Right lobe of liver (tissue), 6 donors: Measurements from ENCODE around the gene RAD18. TPM values are rescaled to one million over a fixed set of nuclear protein-coding genes. Genes with fewer than 3 reads are reported as not detected.

Experiments used
- ATAC-seq, 4 donors: fragments of 200-7000 bp; cut with Tn5 transposase; one replicate each; pipeline ENCODE4 v1.9.1; 2020; ENCODE audit warnings: mild to moderate bottlenecking in 4 of 4, moderate library complexity in 4 of 4
- DNase-seq, 3 donors: peaks; one replicate each; pipeline ENCODE4 v3.0.0-alpha.2; 2020
- H3K27ac ChIP-seq, 3 donors: fragments of 200-600 bp; one replicate each; pipeline ENCODE4 v1.8.0; 2022
- H3K27me3 ChIP-seq, 2 donors: fragments of 200-600 bp; one replicate each; pipeline ENCODE4 v1.8.0; 2022
- H3K36me3 ChIP-seq, 4 donors: fragments of 200-600 bp; sonication (generic) in 1 of 4; one replicate each; pipeline versions ENCODE4 v1.5.1 to v1.8.0; 2017 to 2022; ENCODE audit warnings: control low read depth in 1 of 4
- H3K4me1 ChIP-seq, 4 donors: fragments of 200-600 bp; sonication (generic) in 1 of 4; one replicate each; pipeline versions ENCODE4 v1.5.1 to v1.8.0; 2017 to 2022; ENCODE audit warnings: control low read depth in 1 of 4
- H3K4me3 ChIP-seq, 3 donors: fragments of 200-600 bp; one replicate each; pipeline ENCODE4 v1.8.0; 2022
- H3K9me3 ChIP-seq, 4 donors: fragments of 200-600 bp; sonication (generic) in 1 of 4; one replicate each; pipeline versions ENCODE4 v1.5.1 to v1.8.0; 2017 to 2022; ENCODE audit warnings: control low read depth in 1 of 4
- POLR2A ChIP-seq: fragments of 450-650 bp; IDR thresholded peaks from one replicate; pipeline ENCODE4 v1.6.1; 2017; ENCODE audit warnings: antibody characterized with exemption, mild to moderate bottlenecking
- WGBS: methylation state at CpG from one replicate; pipeline ENCODE4 v1.1.6; 2018; ENCODE audit warnings: low coverage, low lambda C conversion rate; ENCODE audit not compliant: insufficient coverage; ENCODE audit errors: missing lambda C conversion rate; 5-methylcytosine and 5-hydroxymethylcytosine counted together
- intact Hi-C, 2 donors: fragments of 100-400 bp; cut with DNase I; formaldehyde crosslinking; loops; one replicate each; pipeline versions ENCODE4 v1.11.2 to v1.14.1; 2022
- total RNA-seq, 6 experiments: library from RNA; depleted of rRNA in 2 of 6; stranded (reverse); fragments of >200 nt in 2 of 6; fragmentation: NEBNext Ultra II Directional in 3 of 6; extraction: Animal tissue kit (Norgen Biotek cat#: 25700) in 3 of 6; gene quantifications; one replicate each; pipeline versions ENCODE4 v1.1.0 to v1.2.4, GENCODE V29; 2016 to 2023
- TF ChIP-seq, protein P1 (sequence below), 4 donors: fragments of 200-600 bp in 3 of 4; fragments of 450-650 bp in 1 of 4; IDR thresholded peaks; one replicate each; pipeline versions ENCODE4 v1.5.1 to v1.8.0; 2016 to 2022; ENCODE audit warnings: antibody characterized with exemption in 4 of 4, mild to moderate bottlenecking in 2 of 4
- donor health status: DM: no; HTN: yes; CAD: no.
- donor health status: DM: no; HTN: no; CAD: no.
- donor health status: DM: no; HTN: no; CAD: no.
- donor health status: DM: no; HTN: yes; CAD: no.
- donor health status: DM: no; HTN: yes; CAD: no.

Gene RAD18
- total RNA-seq, 6 experiments from 2014 or later = 1.9 to 5.1 (median 4.3) TPM

DNA sequence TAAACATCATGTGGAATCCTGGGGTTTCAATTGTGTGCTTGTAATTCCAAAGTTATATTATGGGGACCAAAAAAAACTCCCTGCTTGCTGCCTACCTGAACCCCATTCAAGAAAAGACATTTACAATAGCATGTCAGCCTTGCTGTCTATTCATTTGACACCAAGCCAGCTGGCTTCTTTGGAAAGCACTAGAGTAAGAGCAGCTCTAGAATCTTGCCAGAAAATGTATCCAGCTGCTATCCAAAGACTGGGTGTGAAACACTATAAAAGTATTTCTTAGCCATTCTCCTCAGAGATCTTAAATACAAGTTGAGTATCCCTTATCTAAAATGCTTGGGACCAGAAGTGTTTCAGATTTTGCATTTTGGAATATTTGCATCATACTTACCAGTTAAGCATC is 87.4 kb downstream of the RAD18 start:
- Histone ChIP-seq H3K36me3 (no peaks in the 10 kb centered on the region), H3K9me3 (no peaks in the 10 kb centered on the region), H3K4me3 (no peak overlapping the region), H3K4me1 (no peaks in the 10 kb centered on the region), H3K27ac (no peak overlapping the region), H3K27me3 (no peaks in the 10 kb centered on the region)
- DNase-seq = no peak
- no peak for ATAC-seq
- intact Hi-C loops = no loop called here
- TF ChIP-seq, protein P1, sequence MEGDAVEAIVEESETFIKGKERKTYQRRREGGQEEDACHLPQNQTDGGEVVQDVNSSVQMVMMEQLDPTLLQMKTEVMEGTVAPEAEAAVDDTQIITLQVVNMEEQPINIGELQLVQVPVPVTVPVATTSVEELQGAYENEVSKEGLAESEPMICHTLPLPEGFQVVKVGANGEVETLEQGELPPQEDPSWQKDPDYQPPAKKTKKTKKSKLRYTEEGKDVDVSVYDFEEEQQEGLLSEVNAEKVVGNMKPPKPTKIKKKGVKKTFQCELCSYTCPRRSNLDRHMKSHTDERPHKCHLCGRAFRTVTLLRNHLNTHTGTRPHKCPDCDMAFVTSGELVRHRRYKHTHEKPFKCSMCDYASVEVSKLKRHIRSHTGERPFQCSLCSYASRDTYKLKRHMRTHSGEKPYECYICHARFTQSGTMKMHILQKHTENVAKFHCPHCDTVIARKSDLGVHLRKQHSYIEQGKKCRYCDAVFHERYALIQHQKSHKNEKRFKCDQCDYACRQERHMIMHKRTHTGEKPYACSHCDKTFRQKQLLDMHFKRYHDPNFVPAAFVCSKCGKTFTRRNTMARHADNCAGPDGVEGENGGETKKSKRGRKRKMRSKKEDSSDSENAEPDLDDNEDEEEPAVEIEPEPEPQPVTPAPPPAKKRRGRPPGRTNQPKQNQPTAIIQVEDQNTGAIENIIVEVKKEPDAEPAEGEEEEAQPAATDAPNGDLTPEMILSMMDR (IDR thresholded peaks at IDR 0.05) = no peak
- TF ChIP-seq POLR2A = no peak

DNA sequence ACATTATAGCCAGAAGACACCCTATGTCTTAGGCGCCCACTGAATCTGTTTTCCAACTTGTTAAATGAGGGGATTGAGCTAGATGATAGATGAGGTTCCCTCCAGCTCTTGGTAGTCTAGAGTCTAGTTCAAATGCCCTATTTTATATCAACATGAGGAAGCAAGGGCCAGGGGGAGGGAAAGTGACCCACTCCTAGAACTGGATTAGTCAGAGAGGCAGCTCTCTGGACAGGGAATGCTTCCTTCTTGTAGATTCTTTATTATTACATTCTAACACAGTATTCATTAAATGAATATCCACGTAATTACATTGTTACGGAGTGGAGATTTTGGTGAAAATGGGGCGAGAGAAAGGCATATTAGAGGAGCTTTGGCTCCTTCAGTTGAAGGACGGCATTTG is 89.5 kb downstream of the RAD18 start:
- no peak overlapping the region for H3K4me3 ChIP-seq
- H3K9me3 ChIP-seq = no peaks in the 10 kb centered on the region
- H3K36me3 ChIP-seq = no peaks in the 10 kb centered on the region
- intact Hi-C loops = no loop called here
- H3K27ac ChIP-seq = no peak overlapping the region
- 95% methylated on average over 5 of the region's 5 CpGs for WGBS
- no peaks in the 10 kb centered on the region for H3K27me3 ChIP-seq
- no peak for ATAC-seq
- H3K4me1 ChIP-seq = no peaks in the 10 kb centered on the region
- TF ChIP-seq, protein P1 (IDR thresholded peaks at IDR 0.05) = no peak
- no peak for TF ChIP-seq POLR2A
- DNase-seq = no peak

DNA sequence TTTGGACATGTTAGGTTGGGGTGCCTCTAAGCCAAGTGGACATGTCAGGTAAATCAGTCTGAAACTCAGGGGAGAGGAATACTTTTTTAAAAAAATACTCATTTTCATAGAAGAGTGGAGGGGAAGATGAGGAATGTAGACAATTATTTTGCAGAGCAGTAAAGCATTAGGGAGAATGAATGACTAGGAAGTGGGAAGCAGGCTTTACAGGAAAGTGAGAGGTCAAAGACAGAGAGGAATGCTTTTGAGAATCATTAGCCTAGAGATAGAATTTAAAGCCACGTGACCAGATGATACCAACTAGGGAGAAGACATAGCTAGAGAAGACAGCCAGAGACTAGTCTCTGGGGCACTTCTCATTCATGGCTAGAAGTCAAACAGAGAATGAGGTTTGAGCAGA is 91.0 kb downstream of the RAD18 start:
- H3K9me3 ChIP-seq = no peaks in the 10 kb centered on the region
- no peaks in the 10 kb centered on the region for H3K36me3 ChIP-seq
- intact Hi-C loops = no loop called here

DNA sequence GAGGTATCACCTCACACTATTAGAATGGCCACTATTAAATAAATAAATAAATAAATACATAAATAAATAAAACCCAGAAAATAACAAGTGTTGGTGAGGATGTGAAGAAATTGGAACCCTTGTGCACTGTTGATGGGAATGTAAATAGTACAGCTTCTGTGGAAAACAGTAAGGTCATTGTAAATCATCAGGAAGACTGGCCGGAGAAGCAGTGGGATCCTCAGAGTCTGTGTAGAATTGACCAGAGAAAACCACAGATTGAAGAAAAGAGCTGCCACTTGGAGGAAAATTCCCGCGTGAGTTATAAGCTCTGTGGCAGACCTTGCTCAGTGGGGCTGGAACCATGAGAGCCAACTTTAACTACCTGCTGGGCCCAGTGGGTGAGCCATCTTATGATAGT is 92.0 kb downstream of the RAD18 start:
- TF ChIP-seq, protein P1 (IDR thresholded peaks at IDR 0.05) = no peak
- no peak for TF ChIP-seq POLR2A
- intact Hi-C loops = no loop called here
- WGBS = 90% methylated on average over 1 of the region's 3 CpGs

More for the DNA sequence above, 91.0 kb downstream of the RAD18 start:
- no peaks in the 10 kb centered on the region for H3K27me3 ChIP-seq
- no peaks in the 10 kb centered on the region for H3K4me1 ChIP-seq
- no peak overlapping the region for H3K4me3 ChIP-seq
- WGBS = 80% methylated on average over 1 of the region's 1 CpG
- ATAC-seq (no peak), DNase-seq (no peak)
- TF ChIP-seq, protein P1 (IDR thresholded peaks at IDR 0.05) = no peak
- TF ChIP-seq POLR2A = no peak
- no peak overlapping the region for H3K27ac ChIP-seq

DNA sequence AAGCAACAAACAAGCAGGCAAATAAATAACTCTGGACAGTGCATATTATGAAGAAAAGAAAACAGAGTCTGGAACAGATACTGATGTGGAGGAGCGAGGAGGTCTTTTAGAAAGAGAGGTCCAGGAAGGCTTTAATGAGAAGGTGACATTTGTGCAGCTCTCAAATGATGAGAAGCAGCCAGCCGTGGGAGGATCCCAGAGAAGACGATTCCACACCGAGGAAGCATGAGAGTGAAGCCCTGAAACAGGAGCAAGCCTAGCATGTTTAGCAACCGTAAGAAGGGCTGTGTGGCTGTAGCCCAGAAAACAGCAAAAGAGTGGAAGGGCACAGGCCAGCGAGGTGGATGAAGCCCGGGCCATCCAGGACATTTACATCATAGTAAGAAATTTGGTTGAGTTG is 93.1 kb downstream of the RAD18 start:
- H3K36me3 ChIP-seq = no peaks in the 10 kb centered on the region
- no peaks in the 10 kb centered on the region for H3K9me3 ChIP-seq
- no peaks in the 10 kb centered on the region for H3K4me1 ChIP-seq
- 86% methylated on average over 5 of the region's 7 CpGs for WGBS
- TF ChIP-seq, protein P1 (IDR thresholded peaks at IDR 0.05) = no peak
- no peak for TF ChIP-seq POLR2A
- DNase-seq (no peak), ATAC-seq (no peak)
- intact Hi-C loops = no loop called here
- no peaks in the 10 kb centered on the region for H3K27me3 ChIP-seq
- no peak overlapping the region for H3K27ac ChIP-seq
- no peak overlapping the region for H3K4me3 ChIP-seq

More for the DNA sequence above, 92.0 kb downstream of the RAD18 start:
- no peak overlapping the region for H3K27ac ChIP-seq
- ATAC-seq (no peak), DNase-seq (no peak)
- no peaks in the 10 kb centered on the region for H3K27me3 ChIP-seq
- no peak overlapping the region for H3K4me3 ChIP-seq
- no peaks in the 10 kb centered on the region for H3K4me1 ChIP-seq
- no peaks in the 10 kb centered on the region for H3K9me3 ChIP-seq
- no peaks in the 10 kb centered on the region for H3K36me3 ChIP-seq
